Body of pancreas (tissue), 4 donors: ENCODE results near the gene KIFC3. TPM values are rescaled to one million over a fixed set of nuclear protein-coding genes. Genes with fewer than 3 reads are reported as not detected.

Experiments used
- ATAC-seq: fragments of 150-250 bp; one replicate; pipeline ENCODE4 v1.9.1; 2016
- DNase-seq, 4 donors: peaks; one replicate each; pipeline ENCODE4 v3.0.0-alpha.2; 2019
- H3K27ac ChIP-seq, 4 donors: fragments of 200-600 bp; sonication (generic); 1 replicate in 3 of 4; 2 replicates in 1 of 4; pipeline versions ENCODE4 v1.5.1 to v1.6.1; 2016 to 2019; ENCODE audit warnings: mild to moderate bottlenecking in 1 of 4, mixed read lengths in 1 of 4, moderate library complexity in 1 of 4
- H3K27me3 ChIP-seq, 2 donors: fragments of 200-600 bp; sonication (generic); one replicate each; pipeline ENCODE4 v1.6.0; 2016; ENCODE audit warnings: mild to moderate bottlenecking in 1 of 2
- H3K36me3 ChIP-seq, 2 donors: fragments of 200-600 bp; sonication (generic); replicated peaks in 1 of 2; 2 replicates each; pipeline ENCODE4 v1.5.1; 2016; ENCODE audit warnings: low read depth in 2 of 2; ENCODE audit not compliant: insufficient read depth in 1 of 2
- H3K4me1 ChIP-seq: fragments of 200-600 bp; sonication (generic); one replicate; pipeline ENCODE4 v1.6.0; 2016
- H3K4me3 ChIP-seq, 2 donors: fragments of 200-600 bp; sonication (generic); 1 replicate in 1 of 2; 2 replicates in 1 of 2; pipeline ENCODE4 v1.5.1; 2016 to 2019
- H3K9me3 ChIP-seq, 3 donors: fragments of 200-600 bp; sonication (generic); 1 replicate in 2 of 3; 2 replicates in 1 of 3; pipeline ENCODE4 v1.5.1; 2016
- POLR2A ChIP-seq, 3 donors: fragments of 450-650 bp; IDR thresholded peaks; one replicate each; pipeline ENCODE4 v1.6.1; 2016; ENCODE audit warnings: antibody characterized with exemption in 3 of 3, mild to moderate bottlenecking in 2 of 3
- WGBS, 2 donors: methylation state at CpG; one replicate each; pipeline ENCODE4 v1.1.5; 2017; 5-methylcytosine and 5-hydroxymethylcytosine counted together
- intact Hi-C: fragments of 100-400 bp; cut with DNase I; formaldehyde crosslinking; loops from one replicate; pipeline ENCODE4 v1.15.1; 2023
- total RNA-seq, 2 donors: library from RNA; depleted of rRNA; stranded (reverse); fragments of >200 nt; gene quantifications; one replicate each; pipeline ENCODE4 v1.1.0, GENCODE V29; 2016
- TF ChIP-seq, protein P1 (sequence below), 7 experiments: fragments of 450-650 bp in 4 of 7; fragments of 200-600 bp in 3 of 7; sonication (generic) in 3 of 7; IDR thresholded peaks; one replicate each; pipeline ENCODE4 v1.5.1; 2016 to 2019; ENCODE audit warnings: antibody characterized with exemption in 7 of 7

The KIFC3 gene
- total RNA-seq, 2 donors from 2014 or later: 120 to 205 TPM

DNA sequence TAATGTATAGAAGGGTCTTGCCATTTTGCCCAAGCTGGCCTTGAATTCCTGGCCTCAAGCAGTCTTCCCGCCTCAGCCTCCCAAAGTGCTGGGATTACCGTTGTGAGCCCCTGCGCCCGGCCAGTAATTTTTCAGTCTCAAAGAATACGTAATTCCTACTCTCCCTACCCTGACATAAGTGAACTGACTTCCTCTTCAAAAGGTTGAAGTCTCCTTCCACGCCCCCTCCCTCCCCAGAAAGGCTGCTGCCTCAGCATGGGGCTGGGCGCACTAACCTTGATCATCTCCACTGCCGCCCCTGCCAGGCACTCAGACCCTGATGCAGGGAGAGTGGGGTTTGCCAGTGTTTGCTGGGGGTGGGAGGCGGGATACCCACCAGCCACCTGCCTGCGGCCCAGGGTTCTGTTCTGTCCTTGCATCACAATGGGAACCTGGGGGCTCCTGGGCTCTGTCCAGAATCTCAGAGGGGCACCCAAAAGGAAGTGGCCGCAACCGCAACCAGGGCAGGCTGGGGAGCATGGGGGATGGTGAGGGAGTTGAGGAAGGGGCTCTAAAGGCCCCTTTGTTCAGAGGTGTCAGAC is 27.5 kb downstream of the KIFC3 start:
- Histone ChIP-seq H3K27me3 (no peaks in the 10 kb centered on the region), H3K9me3 (no peaks in the 10 kb centered on the region), H3K4me3 (no peak overlapping the region), H3K36me3 (peaks cover 0 to 3% of the 10 kb centered on the region in 2 donors), H3K4me1 (peaks cover 36% of the 10 kb centered on the region), H3K27ac (peak overlapping the region in 3 of 4 donors; percentile 48 to 70 (median 68))
- DNase-seq (no peak), ATAC-seq (no peak)
- intact Hi-C loops: no loop called here
- WGBS, 2 donors: 89 to 91% methylated on average over 12 of the region's 12 CpGs
- TF ChIP-seq, protein P1, sequence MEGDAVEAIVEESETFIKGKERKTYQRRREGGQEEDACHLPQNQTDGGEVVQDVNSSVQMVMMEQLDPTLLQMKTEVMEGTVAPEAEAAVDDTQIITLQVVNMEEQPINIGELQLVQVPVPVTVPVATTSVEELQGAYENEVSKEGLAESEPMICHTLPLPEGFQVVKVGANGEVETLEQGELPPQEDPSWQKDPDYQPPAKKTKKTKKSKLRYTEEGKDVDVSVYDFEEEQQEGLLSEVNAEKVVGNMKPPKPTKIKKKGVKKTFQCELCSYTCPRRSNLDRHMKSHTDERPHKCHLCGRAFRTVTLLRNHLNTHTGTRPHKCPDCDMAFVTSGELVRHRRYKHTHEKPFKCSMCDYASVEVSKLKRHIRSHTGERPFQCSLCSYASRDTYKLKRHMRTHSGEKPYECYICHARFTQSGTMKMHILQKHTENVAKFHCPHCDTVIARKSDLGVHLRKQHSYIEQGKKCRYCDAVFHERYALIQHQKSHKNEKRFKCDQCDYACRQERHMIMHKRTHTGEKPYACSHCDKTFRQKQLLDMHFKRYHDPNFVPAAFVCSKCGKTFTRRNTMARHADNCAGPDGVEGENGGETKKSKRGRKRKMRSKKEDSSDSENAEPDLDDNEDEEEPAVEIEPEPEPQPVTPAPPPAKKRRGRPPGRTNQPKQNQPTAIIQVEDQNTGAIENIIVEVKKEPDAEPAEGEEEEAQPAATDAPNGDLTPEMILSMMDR (IDR thresholded peaks at IDR 0.05): no peak
- TF ChIP-seq POLR2A (IDR thresholded peaks at IDR 0.05): no peak

DNA sequence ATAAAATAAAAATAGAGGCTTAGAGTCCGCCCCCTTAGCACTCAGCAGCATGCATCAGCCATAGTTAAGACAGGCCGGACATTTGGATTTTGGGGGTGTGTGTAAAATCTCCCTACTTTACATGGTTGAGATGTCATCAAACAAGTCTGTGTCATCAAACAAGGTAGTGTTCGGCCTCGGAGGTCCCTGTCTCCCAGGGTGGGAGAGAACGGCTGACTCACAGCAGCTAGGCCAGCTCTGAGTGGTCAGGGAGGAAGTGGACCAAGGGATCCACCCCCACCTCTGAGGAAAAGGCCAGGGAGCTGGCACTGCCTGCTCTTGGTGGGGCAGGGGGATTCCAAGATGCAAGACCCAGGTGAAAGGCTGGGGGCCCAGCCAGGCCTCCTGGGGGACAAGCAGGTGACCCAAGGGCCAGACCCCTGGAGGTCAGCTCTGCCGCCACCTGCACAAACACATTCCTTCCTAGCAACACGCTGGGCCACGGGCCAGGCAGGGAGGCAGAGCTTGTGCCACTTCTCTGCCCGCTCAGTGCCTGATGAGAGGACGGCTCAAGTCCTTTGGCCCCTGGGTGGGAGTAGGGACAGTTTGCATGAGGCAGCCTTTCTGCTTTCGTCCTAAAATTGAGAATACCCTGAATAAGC is 28.5 kb downstream of the KIFC3 start:
- no peak overlapping the region for H3K4me3 ChIP-seq
- H3K27me3 ChIP-seq: no peaks in the 10 kb centered on the region
- intact Hi-C loops: no loop called here
- H3K9me3 ChIP-seq: no peaks in the 10 kb centered on the region
- H3K4me1 ChIP-seq: peaks cover 36% of the 10 kb centered on the region
- H3K27ac ChIP-seq: peak overlapping the region in 3 of 4 donors; percentile 48 to 70 (median 68)
- ATAC-seq: peak; percentile 74
- peaks cover 0 to 9% of the 10 kb centered on the region in 2 donors for H3K36me3 ChIP-seq
- DNase-seq: peak; percentile 63 to 84 (median 78)
- TF ChIP-seq POLR2A (IDR thresholded peaks at IDR 0.05): no peak
- TF ChIP-seq, protein P1 (IDR thresholded peaks at IDR 0.05): no peak
- 33 to 39% methylated on average over 7 to 11 of the region's 11 CpGs for WGBS, 2 donors

DNA sequence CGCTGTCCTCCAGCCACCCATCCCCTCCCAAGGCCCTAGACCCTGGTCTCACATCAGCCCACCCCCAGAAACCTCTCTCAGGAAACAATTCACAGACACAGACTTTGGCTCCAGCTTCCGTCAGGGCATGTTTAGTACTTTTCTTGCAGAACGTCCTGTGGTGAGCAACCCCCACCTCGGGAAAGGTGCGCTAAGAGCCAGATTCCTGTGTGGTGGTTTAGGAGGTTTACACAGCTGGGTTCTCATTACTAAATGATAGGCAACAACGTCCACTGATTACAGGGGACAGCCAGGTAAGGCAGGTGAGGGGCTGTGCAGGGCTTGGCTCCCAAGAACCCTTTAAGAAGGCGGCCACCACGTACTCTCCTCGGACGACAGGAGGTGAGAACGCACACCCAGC is 29.3 kb downstream of the KIFC3 start:
- ATAC-seq (peak; percentile 33), DNase-seq (peak in 3 of 4 donors; percentile 46 to 69 (median 58))
- Histone ChIP-seq H3K27me3 (no peaks in the 10 kb centered on the region), H3K4me1 (peaks cover 36% of the 10 kb centered on the region), H3K4me3 (no peak overlapping the region), H3K9me3 (no peaks in the 10 kb centered on the region), H3K27ac (peak overlapping the region in 3 of 4 donors; percentile 48 to 70 (median 68)), H3K36me3 (peaks cover 0 to 12% of the 10 kb centered on the region in 2 donors)
- WGBS, 2 donors: 42 to 46% methylated on average over 10 to 11 of the region's 11 CpGs
- TF ChIP-seq POLR2A (IDR thresholded peaks at IDR 0.05): no peak
- TF ChIP-seq, protein P1 (IDR thresholded peaks at IDR 0.05): no peak
- intact Hi-C loops: no loop called here

DNA sequence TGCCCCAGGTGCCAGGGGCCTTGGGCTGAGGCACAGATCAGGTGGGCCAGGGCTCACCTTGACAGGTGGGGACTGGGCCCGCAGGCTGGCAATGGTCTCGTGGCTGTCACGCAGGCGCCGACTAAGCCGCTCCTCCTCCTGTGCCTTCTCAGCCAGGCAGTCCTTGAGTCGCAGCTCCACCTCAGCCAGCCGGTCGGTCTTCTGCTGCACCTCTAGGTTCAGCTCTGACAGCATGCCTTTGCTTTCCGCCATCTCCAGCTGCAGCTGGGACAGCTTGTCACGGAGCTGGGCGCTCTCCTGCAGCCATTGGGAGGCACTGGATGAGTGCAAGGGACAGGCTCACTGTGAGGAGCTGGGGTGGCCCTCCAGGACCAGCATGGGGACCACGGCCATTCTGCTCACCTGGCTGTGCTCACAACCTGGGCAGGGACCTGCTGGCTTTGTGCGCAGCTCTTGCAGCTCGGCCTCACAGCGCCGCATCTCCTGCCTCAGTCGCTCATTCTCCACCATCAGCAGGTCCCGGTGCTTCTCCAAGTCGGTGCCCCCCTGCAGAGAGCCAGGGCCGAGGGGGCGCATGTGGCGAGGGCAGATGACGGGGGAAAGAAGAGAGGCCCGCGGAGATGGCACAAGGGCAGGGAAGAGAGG is 31.0 kb downstream of the KIFC3 start:
- TF ChIP-seq, protein P1 (IDR thresholded peaks at IDR 0.05): no peak
- no peak for TF ChIP-seq POLR2A (IDR thresholded peaks at IDR 0.05)
- 88 to 92% methylated on average over 18 to 25 of the region's 26 CpGs for WGBS, 2 donors
- intact Hi-C loops: no loop called here
- Histone ChIP-seq H3K4me3 (no peak overlapping the region), H3K4me1 (peaks cover 36% of the 10 kb centered on the region), H3K9me3 (no peaks in the 10 kb centered on the region), H3K27me3 (no peaks in the 10 kb centered on the region), H3K36me3 (peaks cover 0 to 18% of the 10 kb centered on the region in 2 donors), H3K27ac (no peak overlapping the region)
- no peak for ATAC-seq
- peak in 2 of 4 donors; percentile 42 to 51 for DNase-seq
